ENCODE data around the gene PLD6.

DNA sequence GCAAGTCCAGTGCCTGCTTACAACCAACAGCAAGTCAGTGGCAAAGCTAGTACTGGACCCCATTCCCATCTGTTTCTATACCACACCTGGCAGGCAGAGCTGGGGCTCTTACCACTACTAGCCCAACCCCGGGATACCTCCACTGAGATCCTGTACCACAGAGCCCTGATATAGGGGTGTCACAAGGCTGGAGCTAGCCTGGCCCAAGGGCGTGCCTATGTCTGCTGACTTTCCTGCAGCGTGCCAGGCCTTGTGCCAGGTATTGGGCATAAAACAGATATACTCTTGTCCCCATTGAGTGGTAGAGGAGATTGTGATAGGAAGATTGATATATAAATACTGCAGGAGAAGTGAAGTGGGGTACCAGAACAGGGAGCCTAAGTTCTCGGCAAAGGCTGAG, 44.4 kb downstream of the PLD6 start:
- TF ChIP-seq, protein P1, sequence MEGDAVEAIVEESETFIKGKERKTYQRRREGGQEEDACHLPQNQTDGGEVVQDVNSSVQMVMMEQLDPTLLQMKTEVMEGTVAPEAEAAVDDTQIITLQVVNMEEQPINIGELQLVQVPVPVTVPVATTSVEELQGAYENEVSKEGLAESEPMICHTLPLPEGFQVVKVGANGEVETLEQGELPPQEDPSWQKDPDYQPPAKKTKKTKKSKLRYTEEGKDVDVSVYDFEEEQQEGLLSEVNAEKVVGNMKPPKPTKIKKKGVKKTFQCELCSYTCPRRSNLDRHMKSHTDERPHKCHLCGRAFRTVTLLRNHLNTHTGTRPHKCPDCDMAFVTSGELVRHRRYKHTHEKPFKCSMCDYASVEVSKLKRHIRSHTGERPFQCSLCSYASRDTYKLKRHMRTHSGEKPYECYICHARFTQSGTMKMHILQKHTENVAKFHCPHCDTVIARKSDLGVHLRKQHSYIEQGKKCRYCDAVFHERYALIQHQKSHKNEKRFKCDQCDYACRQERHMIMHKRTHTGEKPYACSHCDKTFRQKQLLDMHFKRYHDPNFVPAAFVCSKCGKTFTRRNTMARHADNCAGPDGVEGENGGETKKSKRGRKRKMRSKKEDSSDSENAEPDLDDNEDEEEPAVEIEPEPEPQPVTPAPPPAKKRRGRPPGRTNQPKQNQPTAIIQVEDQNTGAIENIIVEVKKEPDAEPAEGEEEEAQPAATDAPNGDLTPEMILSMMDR (IDR thresholded peaks at IDR 0.05): no peak
- TF ChIP-seq TEAD4 (CRISPR knock-in tag; IDR thresholded peaks at IDR 0.05) (no peak), NFE2L1 (CRISPR knock-in tag; IDR thresholded peaks at IDR 0.05) (no peak), SP1 (CRISPR knock-in tag; conservative IDR thresholded peaks at IDR 0.05) (no peak), TEAD1 (CRISPR knock-in tag; IDR thresholded peaks at IDR 0.05) (no peak)
- TF ChIP-seq, protein P2, sequence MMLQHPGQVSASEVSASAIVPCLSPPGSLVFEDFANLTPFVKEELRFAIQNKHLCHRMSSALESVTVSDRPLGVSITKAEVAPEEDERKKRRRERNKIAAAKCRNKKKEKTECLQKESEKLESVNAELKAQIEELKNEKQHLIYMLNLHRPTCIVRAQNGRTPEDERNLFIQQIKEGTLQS (CRISPR knock-in tag; conservative IDR thresholded peaks at IDR 0.05): no peak
- TF ChIP-seq, protein P3, sequence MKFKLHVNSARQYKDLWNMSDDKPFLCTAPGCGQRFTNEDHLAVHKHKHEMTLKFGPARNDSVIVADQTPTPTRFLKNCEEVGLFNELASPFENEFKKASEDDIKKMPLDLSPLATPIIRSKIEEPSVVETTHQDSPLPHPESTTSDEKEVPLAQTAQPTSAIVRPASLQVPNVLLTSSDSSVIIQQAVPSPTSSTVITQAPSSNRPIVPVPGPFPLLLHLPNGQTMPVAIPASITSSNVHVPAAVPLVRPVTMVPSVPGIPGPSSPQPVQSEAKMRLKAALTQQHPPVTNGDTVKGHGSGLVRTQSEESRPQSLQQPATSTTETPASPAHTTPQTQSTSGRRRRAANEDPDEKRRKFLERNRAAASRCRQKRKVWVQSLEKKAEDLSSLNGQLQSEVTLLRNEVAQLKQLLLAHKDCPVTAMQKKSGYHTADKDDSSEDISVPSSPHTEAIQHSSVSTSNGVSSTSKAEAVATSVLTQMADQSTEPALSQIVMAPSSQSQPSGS (CRISPR knock-in tag; IDR thresholded peaks at IDR 0.05; ENCODE audit: borderline replicate concordance, low read depth): no peak
- TF ChIP-seq, protein P4, sequence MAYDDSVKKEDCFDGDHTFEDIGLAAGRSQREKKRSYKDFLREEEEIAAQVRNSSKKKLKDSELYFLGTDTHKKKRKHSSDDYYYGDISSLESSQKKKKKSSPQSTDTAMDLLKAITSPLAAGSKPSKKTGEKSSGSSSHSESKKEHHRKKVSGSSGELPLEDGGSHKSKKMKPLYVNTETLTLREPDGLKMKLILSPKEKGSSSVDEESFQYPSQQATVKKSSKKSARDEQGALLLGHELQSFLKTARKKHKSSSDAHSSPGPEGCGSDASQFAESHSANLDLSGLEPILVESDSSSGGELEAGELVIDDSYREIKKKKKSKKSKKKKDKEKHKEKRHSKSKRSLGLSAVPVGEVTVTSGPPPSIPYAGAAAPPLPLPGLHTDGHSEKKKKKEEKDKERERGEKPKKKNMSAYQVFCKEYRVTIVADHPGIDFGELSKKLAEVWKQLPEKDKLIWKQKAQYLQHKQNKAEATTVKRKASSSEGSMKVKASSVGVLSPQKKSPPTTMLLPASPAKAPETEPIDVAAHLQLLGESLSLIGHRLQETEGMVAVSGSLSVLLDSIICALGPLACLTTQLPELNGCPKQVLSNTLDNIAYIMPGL (CRISPR knock-in tag; IDR thresholded peaks at IDR 0.05): no peak
- TF ChIP-seq, protein P5, sequence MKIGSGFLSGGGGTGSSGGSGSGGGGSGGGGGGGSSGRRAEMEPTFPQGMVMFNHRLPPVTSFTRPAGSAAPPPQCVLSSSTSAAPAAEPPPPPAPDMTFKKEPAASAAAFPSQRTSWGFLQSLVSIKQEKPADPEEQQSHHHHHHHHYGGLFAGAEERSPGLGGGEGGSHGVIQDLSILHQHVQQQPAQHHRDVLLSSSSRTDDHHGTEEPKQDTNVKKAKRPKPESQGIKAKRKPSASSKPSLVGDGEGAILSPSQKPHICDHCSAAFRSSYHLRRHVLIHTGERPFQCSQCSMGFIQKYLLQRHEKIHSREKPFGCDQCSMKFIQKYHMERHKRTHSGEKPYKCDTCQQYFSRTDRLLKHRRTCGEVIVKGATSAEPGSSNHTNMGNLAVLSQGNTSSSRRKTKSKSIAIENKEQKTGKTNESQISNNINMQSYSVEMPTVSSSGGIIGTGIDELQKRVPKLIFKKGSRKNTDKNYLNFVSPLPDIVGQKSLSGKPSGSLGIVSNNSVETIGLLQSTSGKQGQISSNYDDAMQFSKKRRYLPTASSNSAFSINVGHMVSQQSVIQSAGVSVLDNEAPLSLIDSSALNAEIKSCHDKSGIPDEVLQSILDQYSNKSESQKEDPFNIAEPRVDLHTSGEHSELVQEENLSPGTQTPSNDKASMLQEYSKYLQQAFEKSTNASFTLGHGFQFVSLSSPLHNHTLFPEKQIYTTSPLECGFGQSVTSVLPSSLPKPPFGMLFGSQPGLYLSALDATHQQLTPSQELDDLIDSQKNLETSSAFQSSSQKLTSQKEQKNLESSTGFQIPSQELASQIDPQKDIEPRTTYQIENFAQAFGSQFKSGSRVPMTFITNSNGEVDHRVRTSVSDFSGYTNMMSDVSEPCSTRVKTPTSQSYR (CRISPR knock-in tag; IDR thresholded peaks at IDR 0.05): no peak
- TF ChIP-seq, protein P6, sequence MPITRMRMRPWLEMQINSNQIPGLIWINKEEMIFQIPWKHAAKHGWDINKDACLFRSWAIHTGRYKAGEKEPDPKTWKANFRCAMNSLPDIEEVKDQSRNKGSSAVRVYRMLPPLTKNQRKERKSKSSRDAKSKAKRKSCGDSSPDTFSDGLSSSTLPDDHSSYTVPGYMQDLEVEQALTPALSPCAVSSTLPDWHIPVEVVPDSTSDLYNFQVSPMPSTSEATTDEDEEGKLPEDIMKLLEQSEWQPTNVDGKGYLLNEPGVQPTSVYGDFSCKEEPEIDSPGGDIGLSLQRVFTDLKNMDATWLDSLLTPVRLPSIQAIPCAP (CRISPR knock-in tag; IDR thresholded peaks at IDR 0.05): no peak
- TF ChIP-seq, protein P7, sequence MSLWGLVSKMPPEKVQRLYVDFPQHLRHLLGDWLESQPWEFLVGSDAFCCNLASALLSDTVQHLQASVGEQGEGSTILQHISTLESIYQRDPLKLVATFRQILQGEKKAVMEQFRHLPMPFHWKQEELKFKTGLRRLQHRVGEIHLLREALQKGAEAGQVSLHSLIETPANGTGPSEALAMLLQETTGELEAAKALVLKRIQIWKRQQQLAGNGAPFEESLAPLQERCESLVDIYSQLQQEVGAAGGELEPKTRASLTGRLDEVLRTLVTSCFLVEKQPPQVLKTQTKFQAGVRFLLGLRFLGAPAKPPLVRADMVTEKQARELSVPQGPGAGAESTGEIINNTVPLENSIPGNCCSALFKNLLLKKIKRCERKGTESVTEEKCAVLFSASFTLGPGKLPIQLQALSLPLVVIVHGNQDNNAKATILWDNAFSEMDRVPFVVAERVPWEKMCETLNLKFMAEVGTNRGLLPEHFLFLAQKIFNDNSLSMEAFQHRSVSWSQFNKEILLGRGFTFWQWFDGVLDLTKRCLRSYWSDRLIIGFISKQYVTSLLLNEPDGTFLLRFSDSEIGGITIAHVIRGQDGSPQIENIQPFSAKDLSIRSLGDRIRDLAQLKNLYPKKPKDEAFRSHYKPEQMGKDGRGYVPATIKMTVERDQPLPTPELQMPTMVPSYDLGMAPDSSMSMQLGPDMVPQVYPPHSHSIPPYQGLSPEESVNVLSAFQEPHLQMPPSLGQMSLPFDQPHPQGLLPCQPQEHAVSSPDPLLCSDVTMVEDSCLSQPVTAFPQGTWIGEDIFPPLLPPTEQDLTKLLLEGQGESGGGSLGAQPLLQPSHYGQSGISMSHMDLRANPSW (CRISPR knock-in tag; conservative IDR thresholded peaks at IDR 0.05; ENCODE audit: low read depth): no peak

All from WTC11 (cell line).